GM18858 (cell line): ENCODE measurements around the gene TRIM59.

Source experiments
- ATAC-seq: cut with Tn5 transposase; IDR thresholded peaks from one replicate; pipeline ENCODE4 v1.9.1; 2021; ENCODE audit not compliant: unreplicated experiment

The TRIM59 gene

DNA sequence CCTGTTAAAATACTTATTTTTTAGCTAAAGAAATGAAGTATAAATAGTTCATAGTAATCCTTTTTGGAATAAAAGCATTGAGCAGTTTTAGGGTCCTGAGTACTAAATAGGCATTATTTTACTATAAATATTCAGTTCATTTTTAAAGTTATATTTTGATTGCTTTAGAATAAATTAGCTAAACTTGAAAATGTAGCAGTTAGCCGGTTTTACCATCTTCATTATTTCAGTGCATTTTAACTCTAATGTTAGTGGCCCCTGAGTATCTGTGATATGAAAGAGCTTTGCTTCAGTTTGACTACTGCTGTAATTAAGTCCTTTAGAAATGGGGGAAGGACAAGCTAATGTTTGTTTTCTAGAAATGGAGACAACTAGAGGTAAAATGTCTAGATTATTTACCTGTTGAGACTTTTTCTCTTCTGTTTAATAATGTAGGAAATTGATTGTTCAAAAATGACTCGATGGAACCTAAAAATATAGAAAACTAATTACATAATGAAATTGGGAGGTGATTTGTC is 46.5 kb downstream of the TRIM59 start:
- ATAC-seq, result no peak

GRCh38 chr3:160402221-160403027 is 47.2 kb downstream of the TRIM59 start:
- ATAC-seq, result no peak

- ATAC-seq, result no peak
Observed at GRCh38 chr3:160401291-160402095, 48.1 kb downstream of the TRIM59 start.

DNA sequence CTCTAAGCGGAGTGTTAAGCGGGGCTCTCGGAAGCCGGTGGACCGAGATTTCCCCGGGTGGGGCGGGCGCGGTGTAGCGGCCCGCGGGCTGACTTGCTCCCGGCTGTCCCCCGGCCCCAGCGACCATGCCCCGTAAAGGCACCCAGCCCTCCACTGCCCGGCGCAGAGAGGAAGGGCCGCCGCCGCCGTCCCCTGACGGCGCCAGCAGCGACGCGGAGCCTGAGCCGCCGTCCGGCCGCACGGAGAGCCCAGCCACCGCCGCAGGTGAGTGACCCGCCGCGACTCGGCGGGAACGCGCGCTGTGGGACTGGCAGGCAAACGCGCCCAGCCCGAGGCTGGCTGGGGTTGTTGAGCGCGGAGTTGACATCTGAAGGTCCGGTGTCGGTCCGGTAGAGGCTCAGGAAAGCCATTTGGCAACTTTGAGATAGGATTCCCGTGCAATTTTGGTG is 48.9 kb downstream of the TRIM59 start:
- ATAC-seq, result no peak

DNA sequence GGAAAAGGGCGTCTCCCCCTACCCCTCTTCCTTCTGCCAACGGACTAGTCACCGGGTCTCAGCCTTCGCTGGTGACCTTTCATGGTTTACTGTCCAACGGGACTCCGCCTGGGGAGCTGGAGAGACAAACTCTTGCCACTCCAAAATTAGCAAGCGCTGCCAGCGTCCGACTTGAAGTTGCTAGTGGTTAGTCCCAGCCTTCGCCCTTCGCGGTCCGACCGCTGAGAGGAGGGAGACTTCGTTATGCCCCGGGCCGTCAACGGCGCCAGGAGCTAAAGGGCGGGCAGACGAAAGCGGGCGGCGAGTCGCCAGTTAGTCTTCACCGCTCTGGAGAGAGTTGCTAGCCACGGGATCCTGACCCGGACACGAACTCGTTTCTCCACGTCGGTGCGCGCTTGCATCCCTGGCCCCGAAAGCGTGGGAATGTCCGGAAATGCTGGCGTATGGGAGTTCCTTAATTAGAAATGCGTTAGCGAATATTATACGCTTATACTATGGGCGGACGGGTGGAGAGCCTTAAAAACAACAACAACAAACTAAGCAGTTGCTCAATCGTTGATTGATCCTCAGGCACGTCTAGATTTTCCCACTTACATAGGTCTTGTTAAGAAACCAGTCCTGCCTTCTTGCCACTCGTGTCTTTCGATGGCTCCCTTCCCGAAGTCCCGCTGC is 49.4 kb downstream of the TRIM59 start:
- no peak for ATAC-seq

- peak; percentile 90 for ATAC-seq
Observed at GRCh38 chr3:160399125-160400029, 50.2 kb downstream of the TRIM59 start, which contains the start of the genes IFT80 and SMC4. Gene IFT80, minus strand, starts transcription at chr3:160399225. Its CDS starts 14,625 bp downstream, at chr3:160384600. Gene SMC4, plus strand, starts transcription at chr3:160399650. Its CDS starts 1,177 bp downstream, at chr3:160400827.

- peak; percentile 3 for ATAC-seq
Observed at GRCh38 chr3:160398820-160399124, 50.8 kb downstream of the TRIM59 start.

DNA sequence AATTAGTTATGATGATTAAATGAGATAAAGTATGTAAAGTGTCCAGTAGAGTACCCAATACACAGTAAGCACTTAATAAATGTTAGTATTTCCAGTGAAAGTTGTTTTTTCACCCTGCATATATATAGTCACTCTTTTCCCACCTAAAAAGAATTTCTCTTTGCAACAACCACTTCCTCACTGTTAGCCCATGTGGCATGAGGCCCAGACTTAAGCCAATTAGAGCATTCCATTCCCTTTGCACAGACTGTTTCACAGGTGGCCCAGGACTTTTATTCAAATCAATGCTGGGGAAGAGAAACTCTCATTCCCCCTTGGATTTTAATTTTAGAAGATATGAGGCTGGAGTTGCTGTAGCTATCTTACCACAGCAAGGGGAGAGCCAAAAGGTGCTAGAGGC is 54.3 kb downstream of the TRIM59 start:
- no peak for ATAC-seq

- no peak for ATAC-seq
Observed at GRCh38 chr3:160394009-160394392, 55.6 kb downstream of the TRIM59 start.

DNA sequence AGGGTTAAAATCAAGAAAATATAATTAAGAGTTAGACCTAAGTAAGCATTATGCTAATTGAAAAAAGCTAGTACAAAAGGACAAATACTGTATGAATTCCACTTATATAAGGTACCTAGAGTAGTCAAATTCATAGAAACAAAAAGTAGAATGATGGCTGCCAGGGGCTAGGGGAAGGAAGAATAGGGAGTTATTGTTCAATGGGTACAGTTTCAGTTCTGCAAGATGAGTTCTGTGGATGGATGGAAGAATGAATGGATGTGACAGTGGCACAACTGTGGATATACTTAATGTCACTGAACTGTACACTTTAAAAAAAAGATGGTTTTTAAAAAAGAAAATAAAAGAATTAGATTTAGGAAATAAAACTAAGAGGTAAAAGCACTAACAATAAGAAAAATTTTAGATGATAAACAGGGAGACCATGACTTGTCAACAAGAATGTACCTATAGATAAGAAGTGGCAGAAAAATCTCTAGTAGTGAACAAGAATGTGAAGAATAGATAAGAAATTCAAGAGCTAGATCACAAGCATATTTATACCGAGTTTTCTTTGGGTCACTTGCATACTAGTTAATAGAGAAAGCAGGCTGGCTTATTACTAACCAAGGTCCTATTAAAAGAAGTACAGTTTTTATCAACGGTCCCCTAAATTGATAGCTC is 56.1 kb downstream of the TRIM59 start:
- no peak for ATAC-seq

DNA sequence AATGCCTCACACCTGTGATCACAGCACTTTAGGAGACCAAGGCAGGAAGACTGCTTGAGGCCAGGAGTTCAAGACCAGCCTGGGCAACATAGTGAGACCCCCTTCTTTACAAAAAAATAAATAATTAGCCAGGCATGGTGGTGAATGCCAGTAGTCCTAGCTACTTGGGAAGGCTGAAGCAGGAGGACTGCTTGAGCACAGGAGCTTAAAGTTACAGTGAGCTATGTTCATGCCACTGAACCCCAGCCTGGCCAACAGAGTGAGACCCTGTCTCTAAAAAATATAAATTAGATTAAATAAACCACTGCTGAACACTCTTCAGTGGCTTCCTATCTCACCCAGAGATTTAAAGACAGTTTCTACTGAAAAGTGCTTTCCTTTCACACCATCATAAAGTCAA is 56.8 kb downstream of the TRIM59 start:
- ATAC-seq, result no peak

GRCh38 chr3:160390565-160391138 is 58.9 kb downstream of the TRIM59 start:
- ATAC-seq, result no peak
